H9 (cell line): ENCODE measurements around the gene STEAP2. TPM values are rescaled to one million over a fixed set of nuclear protein-coding genes. Genes with fewer than 3 reads are reported as not detected.

Experiments used
- DNase-seq: peaks from one replicate; pipeline ENCODE4 v3.0.0-alpha.2; 2017
- H2AFZ ChIP-seq: one replicate; pipeline ENCODE4 v1.6.1; 2013; ENCODE audit warnings: mild to moderate bottlenecking, low read length, control low read depth, moderate library complexity
- H2AK5ac ChIP-seq: 2 replicates; pipeline ENCODE4 v1.6.1; 2013; ENCODE audit warnings: low read length, control low read depth, mixed read lengths; ENCODE audit not compliant: insufficient read length
- H2BK120ac ChIP-seq: one replicate; pipeline ENCODE4 v1.6.1; 2013; ENCODE audit warnings: low read depth, mild to moderate bottlenecking, low read length, control low read depth, inconsistent platforms; ENCODE audit not compliant: poor library complexity, severe bottlenecking
- H2BK12ac ChIP-seq: 2 replicates; pipeline ENCODE4 v1.6.1; 2013; ENCODE audit warnings: low read length, control low read depth, mixed read lengths, low read depth; ENCODE audit not compliant: insufficient read length
- H2BK15ac ChIP-seq: 2 replicates; pipeline ENCODE4 v1.6.1; 2013; ENCODE audit warnings: low read depth, low read length, control low read depth
- H2BK20ac ChIP-seq: one replicate; pipeline ENCODE4 v1.6.1; 2013; ENCODE audit warnings: low read depth, mild to moderate bottlenecking, low read length, control low read depth, inconsistent platforms; ENCODE audit not compliant: poor library complexity, severe bottlenecking
- H2BK5ac ChIP-seq: 2 replicates; pipeline ENCODE4 v1.6.1; 2013; ENCODE audit warnings: low read length, control low read depth, mixed read lengths; ENCODE audit not compliant: insufficient read length
- H3K14ac ChIP-seq: 2 replicates; pipeline ENCODE4 v1.6.1; 2013; ENCODE audit warnings: low read length, control low read depth; ENCODE audit not compliant: insufficient read depth
- H3K18ac ChIP-seq: 2 replicates; pipeline ENCODE4 v1.6.1; 2013; ENCODE audit warnings: low read depth, mild to moderate bottlenecking, mixed read lengths, low read length, control low read depth; ENCODE audit not compliant: insufficient read length
- H3K23ac ChIP-seq: 2 replicates; pipeline ENCODE4 v1.6.1; 2013; ENCODE audit warnings: low read length, control low read depth, mixed read lengths, low read depth; ENCODE audit not compliant: insufficient read length
- H3K23me2 ChIP-seq: 2 replicates; pipeline ENCODE4 v1.6.1; 2013; ENCODE audit warnings: low read depth, mild to moderate bottlenecking, mixed read lengths, low read length, control low read depth; ENCODE audit not compliant: insufficient read length, poor library complexity, severe bottlenecking
- H3K27ac ChIP-seq: 2 replicates; pipeline ENCODE4 v1.5.1; 2013; ENCODE audit warnings: low read length, control low read depth, mixed read lengths, low read depth; ENCODE audit not compliant: insufficient read length
- H3K27me3 ChIP-seq: 2 replicates; pipeline ENCODE4 v1.6.1; 2013; ENCODE audit warnings: low read length, control low read depth, inconsistent platforms; ENCODE audit not compliant: insufficient read depth
- H3K4ac ChIP-seq: 2 replicates; pipeline ENCODE4 v1.6.1; 2013; ENCODE audit warnings: low read depth, mild to moderate bottlenecking, control low read depth, inconsistent platforms, low read length, moderate library complexity
- H3K4me1 ChIP-seq: 2 replicates; pipeline ENCODE4 v1.6.1; 2013; ENCODE audit warnings: low read length, control low read depth, inconsistent platforms; ENCODE audit not compliant: insufficient read depth
- H3K4me2 ChIP-seq: 2 replicates; pipeline ENCODE4 v1.6.1; 2013; ENCODE audit warnings: low read length, control low read depth, mixed read lengths; ENCODE audit not compliant: insufficient read length, insufficient read depth
- H3K56ac ChIP-seq: 2 replicates; pipeline ENCODE4 v1.6.1; 2013; ENCODE audit warnings: low read depth, mild to moderate bottlenecking, mixed read lengths, low read length, control low read depth; ENCODE audit not compliant: insufficient read length
- H3K79me1 ChIP-seq: 2 replicates; pipeline ENCODE4 v1.6.1; 2013; ENCODE audit warnings: low read depth, mild to moderate bottlenecking, moderate library complexity, low read length, control low read depth, inconsistent platforms; ENCODE audit not compliant: insufficient read depth, poor library complexity, severe bottlenecking
- H3K79me2 ChIP-seq: 2 replicates; pipeline ENCODE4 v1.6.1; 2013; ENCODE audit warnings: low read length, control low read depth, inconsistent platforms; ENCODE audit not compliant: insufficient read depth
- H3K9ac ChIP-seq: 2 replicates; pipeline ENCODE4 v1.6.1; 2013; ENCODE audit warnings: low read length, control low read depth, mixed read lengths; ENCODE audit not compliant: insufficient read length; ENCODE audit errors: extremely low read depth
- H3K9me3 ChIP-seq: one replicate; pipeline ENCODE4 v1.6.1; 2013; ENCODE audit warnings: low read depth, low read length, inconsistent platforms; ENCODE audit not compliant: control insufficient read depth
- H3T11ph ChIP-seq: one replicate; pipeline ENCODE4 v1.6.1; 2013; ENCODE audit warnings: mild to moderate bottlenecking, low read length, control low read depth, inconsistent platforms
- H4K20me1 ChIP-seq: one replicate; pipeline ENCODE4 v1.6.1; 2013; ENCODE audit not compliant: control insufficient read depth, insufficient read length, insufficient read depth
- H4K5ac ChIP-seq: 2 replicates; pipeline ENCODE4 v1.6.1; 2013; ENCODE audit warnings: low read depth, mild to moderate bottlenecking, mixed read lengths, low read length, control low read depth; ENCODE audit not compliant: insufficient read length
- H4K8ac ChIP-seq: replicated peaks from 2 replicates; pipeline ENCODE4 v1.6.1; 2013; ENCODE audit warnings: low read length, control low read depth, mixed read lengths, low read depth; ENCODE audit not compliant: insufficient read length
- H4K91ac ChIP-seq: 2 replicates; pipeline ENCODE4 v1.6.1; 2013; ENCODE audit warnings: low read depth, mild to moderate bottlenecking, moderate library complexity, mixed read lengths, low read length, control low read depth; ENCODE audit not compliant: insufficient read length
- H3K27ac Mint-ChIP-seq, 3 experiments: 2 replicates in 2 of 3; 3 replicates in 1 of 3; pipeline ENCODE4 v1.8.0; 2020 to 2021; ENCODE audit warnings: mixed read lengths in 3 of 3, mild to moderate bottlenecking in 1 of 3, moderate library complexity in 1 of 3
- H3K27me3 Mint-ChIP-seq: 2 replicates; pipeline ENCODE4 v1.8.0; 2021; ENCODE audit warnings: low read depth, mild to moderate bottlenecking, moderate library complexity, mixed read lengths
- H3K36me3 Mint-ChIP-seq, 3 experiments: 2 replicates in 2 of 3; 3 replicates in 1 of 3; pipeline ENCODE4 v1.8.0; 2020 to 2021; ENCODE audit warnings: low read depth in 3 of 3, mixed read lengths in 3 of 3; ENCODE audit not compliant: insufficient read depth in 1 of 3
- H3K4me1 Mint-ChIP-seq, 2 experiments: 2 replicates each; pipeline ENCODE4 v1.8.0; 2020; ENCODE audit warnings: mixed read lengths in 2 of 2
- H3K4me3 Mint-ChIP-seq, 2 experiments: 2 replicates in 1 of 2; 3 replicates in 1 of 2; pipeline ENCODE4 v1.8.0; 2020 to 2021; ENCODE audit warnings: mild to moderate bottlenecking in 2 of 2, mixed read lengths in 2 of 2, moderate library complexity in 1 of 2
- H3K9me3 Mint-ChIP-seq, 2 experiments: 2 replicates in 1 of 2; 3 replicates in 1 of 2; pipeline ENCODE4 v1.8.0; 2020; ENCODE audit warnings: mild to moderate bottlenecking in 2 of 2, mixed read lengths in 2 of 2, moderate library complexity in 1 of 2
- CTCF ChIP-seq: fragments of 200-600 bp; sonication (generic); conservative IDR thresholded peaks from 3 replicates; pipeline ENCODE4 v1.8.0; 2021; ENCODE audit warnings: antibody characterized with exemption, mild to moderate bottlenecking
- WGBS: extraction: QIAGEN DNeasy Blood & Tissue Kit; methylation state at CpG from one replicate; pipeline ENCODE4 v1.1.7; 2013; ENCODE audit warnings: missing lambda C conversion rate, low lambda C conversion rate, mixed read lengths; ENCODE audit not compliant: insufficient read length; ENCODE audit errors: extremely low coverage; 5-methylcytosine and 5-hydroxymethylcytosine counted together
- total RNA-seq: library from RNA; stranded (reverse); gene quantifications from 2 replicates; pipeline ENCODE4 v1.2.1, GENCODE V29; 2021

The STEAP2 gene
- total RNA-seq, 1 experiment from 2014 or later, result 6.7 TPM

GRCh38 chr7:90175667-90176066 lies 35.9 kb upstream of the STEAP2 start:
- H3K23me2 ChIP-seq, result no peaks in the 10 kb centered on the region
- H3K4ac ChIP-seq, result no peak overlapping the region
- H2BK15ac ChIP-seq, result no peak overlapping the region
- no peak overlapping the region for H3K27ac ChIP-seq
- no peak overlapping the region for H2BK120ac ChIP-seq
- no peaks in the 10 kb centered on the region for H3K4me1 ChIP-seq
- H3K27ac Mint-ChIP-seq, result no peak overlapping the region
- H3K23ac ChIP-seq, result no peak overlapping the region
- peaks cover 0 to 1% (median 0%) of the 10 kb centered on the region in 3 experiments; a peak in 2 of 7 replicates for H3K36me3 Mint-ChIP-seq
- peaks cover 5 to 6% of the 10 kb centered on the region in 2 experiments; a peak in 2 of 5 replicates for H3K9me3 Mint-ChIP-seq
- H3K9ac ChIP-seq, result no peak overlapping the region
- peaks cover 6 to 8% of the 10 kb centered on the region in 2 experiments for H3K4me1 Mint-ChIP-seq
- WGBS, result no CpG with 5 or more reads among the region's 4 CpGs
- no peak overlapping the region for H4K8ac ChIP-seq
- no peak overlapping the region for H3K18ac ChIP-seq
- H2BK12ac ChIP-seq, result no peak overlapping the region
- H3T11ph ChIP-seq, result no peak overlapping the region
- no peak overlapping the region for H3K4me3 Mint-ChIP-seq
- no peak overlapping the region for H3K4me2 ChIP-seq
- no peak overlapping the region for H2AK5ac ChIP-seq
- no peak for TF ChIP-seq CTCF
- H4K91ac ChIP-seq, result no peak overlapping the region
- no peaks in the 10 kb centered on the region for H3K9me3 ChIP-seq
- no peak for DNase-seq
- H3K14ac ChIP-seq, result no peak overlapping the region
- no peak overlapping the region for H4K5ac ChIP-seq
- H3K27me3 ChIP-seq, result no peaks in the 10 kb centered on the region
- H2BK5ac ChIP-seq, result no peak overlapping the region
- H3K27me3 Mint-ChIP-seq, result no peaks in the 10 kb centered on the region
- H3K79me2 ChIP-seq, result no peaks in the 10 kb centered on the region
- no peaks in the 10 kb centered on the region for H4K20me1 ChIP-seq
- H3K56ac ChIP-seq, result no peak overlapping the region
- H2BK20ac ChIP-seq, result no peak overlapping the region
- H3K79me1 ChIP-seq, result no peaks in the 10 kb centered on the region
- H2AFZ ChIP-seq, result no peak overlapping the region
